ENCODE measurements around the gene MYL11.
"Not testable (repeated sequence)": the region's sequence is repeated elsewhere in the genome, so short reads cannot be mapped to it uniquely, and the experiment has no call there.

DNA sequence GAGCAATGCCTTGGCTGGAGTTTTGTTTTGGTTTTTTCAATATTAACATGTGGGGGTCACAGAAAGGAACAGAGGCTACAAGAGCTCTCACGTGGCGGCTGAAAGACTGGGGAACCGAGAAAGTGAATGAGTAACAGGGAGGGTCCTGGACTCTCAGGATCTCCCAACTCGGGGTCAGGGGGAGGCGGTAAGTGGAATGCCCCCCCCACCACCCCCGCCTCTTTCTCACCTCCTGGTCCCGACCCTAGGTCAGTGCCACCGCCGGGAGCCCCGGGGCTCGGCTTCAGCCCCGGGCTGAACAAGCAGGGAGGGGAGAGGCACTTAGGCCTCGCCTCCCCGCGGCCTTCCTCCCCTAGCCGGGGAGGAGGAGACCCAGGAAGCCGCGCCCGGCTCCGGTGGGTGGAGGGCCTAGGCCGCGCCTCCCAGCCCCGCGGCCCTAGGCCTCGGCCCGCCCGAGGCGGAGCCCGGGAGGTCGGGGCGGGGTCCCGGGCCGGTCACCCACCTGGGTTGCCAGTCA lies 40.1 kb upstream of the MYL11 start:
- TF ChIP-seq EZH2 (IDR thresholded peaks at IDR 0.05); POLR2AphosphoS5 (IDR thresholded peaks at IDR 0.05; ENCODE audit: borderline replicate concordance, low read depth, low read length); FOXP2 (optimal IDR thresholded peaks at IDR 0.05; ENCODE audit: control extremely low read depth, extremely low read length, insufficient read depth): not testable (repeated sequence)

All from SK-N-MC (cell line).